Lower leg skin (tissue), 3 donors: ENCODE results near the gene FBXL16.

ENCODE experiments used
- CTCF ChIP-seq, 3 donors: fragments of 450-650 bp; IDR thresholded peaks; one replicate each; pipeline ENCODE4 v1.5.1; 2016; ENCODE audit warnings: antibody characterized with exemption in 3 of 3, mild to moderate bottlenecking in 3 of 3, moderate library complexity in 2 of 3
- POLR2A ChIP-seq, 2 donors: fragments of 450-650 bp; IDR thresholded peaks; one replicate each; pipeline ENCODE4 v1.6.1; 2016 to 2017; ENCODE audit warnings: antibody characterized with exemption in 2 of 2, mild to moderate bottlenecking in 1 of 2, moderate library complexity in 1 of 2

GRCh38 chr16:714079-714478 lies 8.5 kb upstream of the FBXL16 start:
- TF ChIP-seq CTCF (IDR thresholded peaks at IDR 0.05): no peak
- TF ChIP-seq POLR2A (IDR thresholded peaks at IDR 0.05): no peak
